Sigmoid colon (tissue), 7 donors: Measurements from ENCODE around the gene CDIP1. TPM values are rescaled to one million over a fixed set of nuclear protein-coding genes. Genes with fewer than 3 reads are reported as not detected.

Source experiments
- DNase-seq: peaks from one replicate; pipeline ENCODE4 v3.0.0-alpha.2; 2019
- H3K27ac ChIP-seq, 4 donors: fragments of 200-600 bp; sonication (generic); one replicate each; pipeline ENCODE4 v1.5.1; 2016 to 2019; ENCODE audit warnings: mild to moderate bottlenecking in 1 of 4
- H3K27me3 ChIP-seq, 3 donors: fragments of 200-600 bp; sonication (generic); one replicate each; pipeline ENCODE4 v1.5.1; 2019; ENCODE audit warnings: mild to moderate bottlenecking in 1 of 3
- H3K36me3 ChIP-seq, 4 donors: fragments of 200-600 bp; sonication (generic); one replicate each; pipeline ENCODE4 v1.5.1; 2016 to 2019
- H3K4me1 ChIP-seq, 4 donors: fragments of 200-600 bp; sonication (generic); one replicate each; pipeline ENCODE4 v1.5.1; 2017 to 2019
- H3K4me3 ChIP-seq, 4 donors: fragments of 200-600 bp; sonication (generic); one replicate each; pipeline ENCODE4 v1.5.1; 2017 to 2019; ENCODE audit warnings: mild to moderate bottlenecking in 2 of 4, moderate library complexity in 1 of 4
- H3K9me3 ChIP-seq, 4 donors: fragments of 200-600 bp in 3 of 4; sonication (generic) in 3 of 4; one replicate each; pipeline versions ENCODE4 v1.5.1 to v1.6.1; 2013 to 2019
- EP300 ChIP-seq, 4 donors: sonication (generic); formaldehyde crosslinking; IDR thresholded peaks; one replicate each; pipeline ENCODE4 v1.6.1; 2017; ENCODE audit warnings: antibody characterized with exemption in 4 of 4
- POLR2A ChIP-seq, 2 donors: fragments of 450-650 bp; IDR thresholded peaks; one replicate each; pipeline ENCODE4 v1.6.1; 2016; ENCODE audit warnings: antibody characterized with exemption in 2 of 2, mild to moderate bottlenecking in 2 of 2, moderate library complexity in 2 of 2
- POLR2AphosphoS5 ChIP-seq, 4 donors: sonication (generic); formaldehyde crosslinking; IDR thresholded peaks; one replicate each; pipeline ENCODE4 v1.6.1; 2017; ENCODE audit warnings: antibody characterized with exemption in 4 of 4
- WGBS, 2 donors: extraction: QIAGEN DNeasy Blood & Tissue Kit; methylation state at CpG; one replicate each; pipeline ENCODE4 v1.1.7; 2013; 5-methylcytosine and 5-hydroxymethylcytosine counted together
- intact Hi-C: fragments of 100-400 bp; cut with DNase I; formaldehyde crosslinking; loops from one replicate; pipeline ENCODE4 v1.15.1; 2023
- polyA plus RNA-seq, 3 donors: library from polyadenylated mRNA; stranded (reverse); fragments of 200-250 nt; gene quantifications; one replicate each; pipeline ENCODE4 v1.2.3, GENCODE V29; 2013
- total RNA-seq, 4 donors: library from RNA; depleted of rRNA; stranded (reverse); fragments of >200 nt; gene quantifications; one replicate each; pipeline ENCODE4 v1.1.0, GENCODE V29; 2016
- TF ChIP-seq, protein P1 (sequence below), 4 experiments: fragments of 450-650 bp in 3 of 4; fragments of 200-600 bp in 1 of 4; IDR thresholded peaks; one replicate each; pipeline ENCODE4 v1.5.1; 2016 to 2019; ENCODE audit warnings: antibody characterized with exemption in 4 of 4, mild to moderate bottlenecking in 3 of 4, moderate library complexity in 2 of 4
- donor health status: healthy with polysubstance abuse.
- donor health status: Bipolar disorder and iron deficiency.
- donor health status: healthy.

The CDIP1 gene
- total and polyA plus RNA-seq, 7 donors: 10.8 to 22.4 (median 16.1) TPM

DNA sequence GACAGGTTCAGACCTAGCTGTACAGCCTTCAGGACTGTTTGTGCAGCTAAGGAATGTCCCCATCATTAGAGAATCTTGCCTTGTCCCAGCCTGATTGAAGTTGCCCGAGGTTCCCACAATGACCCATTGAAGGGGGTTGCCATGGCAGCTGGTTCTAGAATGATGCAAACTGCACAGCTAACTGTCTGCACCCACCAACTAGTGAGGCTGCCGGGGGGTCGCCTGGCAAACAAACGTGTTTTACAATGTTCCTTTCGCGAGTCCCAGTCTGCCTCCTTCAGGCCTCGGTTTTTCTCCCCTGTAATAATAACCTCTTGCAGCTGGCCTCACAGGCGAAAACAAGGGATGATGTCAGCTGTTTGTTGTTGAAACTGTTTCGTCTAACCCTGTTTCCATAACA, 23.0 kb upstream of the CDIP1 start:
- 65 to 68% methylated on average over 9 of the region's 9 CpGs for WGBS, 2 donors
- Histone ChIP-seq H3K27ac (no peak overlapping the region), H3K27me3 (no peaks in the 10 kb centered on the region), H3K4me3 (no peak overlapping the region), H3K36me3 (no peaks in the 10 kb centered on the region), H3K4me1 (no peaks in the 10 kb centered on the region), H3K9me3 (no peaks in the 10 kb centered on the region)
- intact Hi-C loops: no loop called here
- TF ChIP-seq POLR2A (IDR thresholded peaks at IDR 0.05) (no peak), EP300 (IDR thresholded peaks at IDR 0.05) (no peak), POLR2AphosphoS5 (IDR thresholded peaks at IDR 0.05) (no peak)
- TF ChIP-seq, protein P1, sequence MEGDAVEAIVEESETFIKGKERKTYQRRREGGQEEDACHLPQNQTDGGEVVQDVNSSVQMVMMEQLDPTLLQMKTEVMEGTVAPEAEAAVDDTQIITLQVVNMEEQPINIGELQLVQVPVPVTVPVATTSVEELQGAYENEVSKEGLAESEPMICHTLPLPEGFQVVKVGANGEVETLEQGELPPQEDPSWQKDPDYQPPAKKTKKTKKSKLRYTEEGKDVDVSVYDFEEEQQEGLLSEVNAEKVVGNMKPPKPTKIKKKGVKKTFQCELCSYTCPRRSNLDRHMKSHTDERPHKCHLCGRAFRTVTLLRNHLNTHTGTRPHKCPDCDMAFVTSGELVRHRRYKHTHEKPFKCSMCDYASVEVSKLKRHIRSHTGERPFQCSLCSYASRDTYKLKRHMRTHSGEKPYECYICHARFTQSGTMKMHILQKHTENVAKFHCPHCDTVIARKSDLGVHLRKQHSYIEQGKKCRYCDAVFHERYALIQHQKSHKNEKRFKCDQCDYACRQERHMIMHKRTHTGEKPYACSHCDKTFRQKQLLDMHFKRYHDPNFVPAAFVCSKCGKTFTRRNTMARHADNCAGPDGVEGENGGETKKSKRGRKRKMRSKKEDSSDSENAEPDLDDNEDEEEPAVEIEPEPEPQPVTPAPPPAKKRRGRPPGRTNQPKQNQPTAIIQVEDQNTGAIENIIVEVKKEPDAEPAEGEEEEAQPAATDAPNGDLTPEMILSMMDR (IDR thresholded peaks at IDR 0.05): no peak
- no peak for DNase-seq

DNA sequence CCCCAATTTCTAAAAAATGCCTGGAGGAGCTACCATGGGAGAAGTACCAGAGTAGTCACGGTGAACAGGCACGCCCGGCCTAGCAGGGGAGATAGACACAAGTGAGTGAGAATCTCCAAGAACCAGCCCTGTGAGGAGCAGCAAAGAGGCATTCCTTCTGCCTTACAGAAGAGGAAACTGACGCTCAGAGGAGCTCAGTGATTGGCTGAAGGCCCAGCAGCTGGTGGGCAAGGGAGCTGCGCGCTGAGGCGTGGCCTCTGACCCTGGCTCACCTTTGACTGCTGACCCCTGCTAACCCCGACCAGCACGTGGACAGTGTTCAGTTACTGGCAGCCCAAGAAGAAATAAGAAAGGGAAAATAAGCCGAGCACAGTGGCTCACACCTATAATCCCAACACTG, 19.4 kb upstream of the CDIP1 start:
- Histone ChIP-seq H3K27me3 (no peaks in the 10 kb centered on the region), H3K27ac (no peak overlapping the region), H3K36me3 (no peaks in the 10 kb centered on the region), H3K4me1 (no peaks in the 10 kb centered on the region), H3K4me3 (no peak overlapping the region), H3K9me3 (no peaks in the 10 kb centered on the region)
- DNase-seq: no peak
- intact Hi-C loops: no loop called here
- TF ChIP-seq EP300 (IDR thresholded peaks at IDR 0.05) (no peak), POLR2A (IDR thresholded peaks at IDR 0.05) (no peak), POLR2AphosphoS5 (IDR thresholded peaks at IDR 0.05) (no peak)
- TF ChIP-seq, protein P1 (IDR thresholded peaks at IDR 0.05): no peak
- 79 to 86% methylated on average over 10 of the region's 10 CpGs for WGBS, 2 donors

DNA sequence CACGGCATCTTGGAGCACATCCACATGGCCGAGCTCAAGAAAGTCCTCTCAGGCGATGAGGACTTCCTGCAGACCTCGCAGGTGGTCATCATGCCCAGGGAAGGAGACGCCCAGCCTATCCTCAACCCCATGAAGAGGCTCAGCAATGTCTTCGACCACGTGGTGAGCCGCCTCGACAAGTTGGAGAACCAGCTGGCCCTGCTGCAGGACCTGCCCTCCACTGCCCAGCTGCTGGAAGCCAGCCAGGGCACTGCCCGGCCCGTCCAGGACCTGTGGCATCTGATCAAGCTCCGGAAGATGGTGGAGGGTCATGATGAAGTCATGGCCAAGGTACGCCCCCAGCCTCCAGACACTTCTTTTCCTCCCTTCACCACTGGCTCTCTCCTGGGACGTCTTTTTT, 18.0 kb upstream of the CDIP1 start:
- TF ChIP-seq, protein P1 (IDR thresholded peaks at IDR 0.05): no peak
- TF ChIP-seq POLR2A (IDR thresholded peaks at IDR 0.05): no peak
- no peak for TF ChIP-seq EP300 (IDR thresholded peaks at IDR 0.05)
- no peak for TF ChIP-seq POLR2AphosphoS5 (IDR thresholded peaks at IDR 0.05)
- Histone ChIP-seq H3K36me3 (no peaks in the 10 kb centered on the region), H3K4me3 (no peak overlapping the region), H3K27me3 (no peaks in the 10 kb centered on the region), H3K9me3 (no peaks in the 10 kb centered on the region), H3K27ac (no peak overlapping the region), H3K4me1 (no peaks in the 10 kb centered on the region)
- intact Hi-C loops: no loop called here
- no peak for DNase-seq
- WGBS, 2 donors: 76 to 89% methylated on average over 14 of the region's 14 CpGs

DNA sequence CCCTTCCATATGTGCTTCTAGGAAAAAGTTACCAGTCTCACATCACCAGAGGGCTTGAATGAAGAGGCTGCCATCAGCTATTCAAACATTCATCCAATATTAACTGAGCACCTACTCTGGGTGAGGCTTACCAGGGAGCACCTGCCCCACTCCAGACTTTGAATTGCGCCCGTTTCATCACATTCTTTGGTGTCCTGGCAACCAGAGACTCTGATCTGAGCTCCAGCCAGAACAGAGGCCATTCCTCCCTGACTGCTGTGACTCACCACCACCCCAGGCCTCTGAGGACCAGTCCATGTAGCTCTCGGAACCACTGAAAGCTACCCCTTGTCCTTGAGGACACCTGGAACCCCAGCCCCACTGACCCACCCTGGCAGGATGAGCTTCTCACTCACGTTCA, 17.5 kb upstream of the CDIP1 start, which contains the start of gene C16orf96:
Gene C16orf96, plus strand, starts transcription at position 229 of the 400 bp plus-strand sequence. Its CDS starts 150 bp downstream, at position 379.
- intact Hi-C loops: no loop called here
- Histone ChIP-seq H3K9me3 (no peaks in the 10 kb centered on the region), H3K4me1 (no peaks in the 10 kb centered on the region), H3K4me3 (no peak within 1 kb of the TSS), H3K27ac (no peak within 1 kb of the TSS), H3K27me3 (no peaks in the 10 kb centered on the region), H3K36me3 (no peaks in the 10 kb centered on the region)
- no peak for TF ChIP-seq POLR2A (IDR thresholded peaks at IDR 0.05)
- no peak for TF ChIP-seq EP300 (IDR thresholded peaks at IDR 0.05)
- TF ChIP-seq, protein P1 (IDR thresholded peaks at IDR 0.05): no peak
- TF ChIP-seq POLR2AphosphoS5 (IDR thresholded peaks at IDR 0.05): no peak
- no peak for DNase-seq
- 69 to 87% methylated on average over 4 of the region's 4 CpGs for WGBS, 2 donors

DNA sequence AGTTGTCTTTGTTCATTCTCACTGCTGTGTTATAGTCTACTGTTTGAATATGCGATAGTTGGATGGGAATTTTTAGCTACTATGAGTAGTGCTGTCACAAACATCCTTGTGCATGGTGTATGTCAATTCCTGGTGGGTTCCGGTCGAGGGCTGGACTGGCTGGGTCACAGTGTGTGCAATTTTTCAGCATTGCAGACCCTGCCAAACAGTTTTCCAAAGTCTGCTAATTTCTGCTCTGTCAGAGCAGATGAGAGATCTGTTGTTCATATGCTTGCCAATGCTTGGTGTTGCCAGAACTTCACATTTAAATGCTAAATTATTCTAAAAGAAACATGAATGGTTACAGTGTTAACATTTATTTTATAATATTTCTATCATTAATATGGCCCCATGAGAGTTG, 14.0 kb upstream of the CDIP1 start:
- Histone ChIP-seq H3K27ac (no peak overlapping the region), H3K4me1 (no peaks in the 10 kb centered on the region), H3K36me3 (no peaks in the 10 kb centered on the region), H3K4me3 (no peak overlapping the region), H3K27me3 (no peaks in the 10 kb centered on the region), H3K9me3 (no peaks in the 10 kb centered on the region)
- 77 to 81% methylated on average over 3 of the region's 3 CpGs for WGBS, 2 donors
- intact Hi-C loops: no loop called here
- TF ChIP-seq, protein P1 (IDR thresholded peaks at IDR 0.05): no peak
- TF ChIP-seq POLR2AphosphoS5 (IDR thresholded peaks at IDR 0.05): no peak
- TF ChIP-seq EP300 (IDR thresholded peaks at IDR 0.05): no peak
- TF ChIP-seq POLR2A (IDR thresholded peaks at IDR 0.05): no peak
- DNase-seq: no peak
